Keratinocyte (primary cell): Measurements from ENCODE around the gene TSHR. TPM values are rescaled to one million over a fixed set of nuclear protein-coding genes. Genes with fewer than 3 reads are reported as not detected.

ENCODE experiments used
- DNase-seq: peaks from one replicate; pipeline ENCODE4 v3.0.0-alpha.2; 2011; ENCODE audit warnings: low read depth, missing footprints, low spot score
- FAIRE-seq: peaks from 2 replicates; lab custom pipeline; 2011; peaks lifted over from hg19 to GRCh38; lab: Jason Lieb, UNC
- H2AFZ ChIP-seq: 2 replicates; pipeline ENCODE4 v1.6.0; 2012; ENCODE audit warnings: low read length, control low read depth, inconsistent platforms; ENCODE audit not compliant: control insufficient read depth
- H3K27ac ChIP-seq: 2 replicates; pipeline ENCODE4 v1.5.1; 2011; ENCODE audit warnings: low read length; ENCODE audit not compliant: control insufficient read depth, insufficient read depth
- H3K27me3 ChIP-seq: 3 replicates; pipeline ENCODE4 v1.6.0; 2011; ENCODE audit warnings: low read length; ENCODE audit not compliant: control insufficient read depth, insufficient read depth; ENCODE audit errors: extremely low read depth
- H3K36me3 ChIP-seq, 2 experiments: 2 replicates in 1 of 2; 3 replicates in 1 of 2; pipeline ENCODE4 v1.5.1; 2011; ENCODE audit warnings: low read length in 2 of 2, mild to moderate bottlenecking in 1 of 2; ENCODE audit not compliant: control insufficient read depth in 2 of 2, insufficient read depth in 2 of 2; ENCODE audit errors: extremely low read depth in 1 of 2
- H3K4me1 ChIP-seq: 3 replicates; pipeline ENCODE4 v1.5.1; 2011; ENCODE audit warnings: low read length; ENCODE audit not compliant: control insufficient read depth, insufficient read depth; ENCODE audit errors: extremely low read depth
- H3K4me2 ChIP-seq: 3 replicates; pipeline ENCODE4 v1.6.0; 2011; ENCODE audit warnings: low read depth, low read length; ENCODE audit not compliant: control insufficient read depth, insufficient read depth; ENCODE audit errors: extremely low read depth
- H3K4me3 ChIP-seq, 3 experiments: fragments of 200-600 bp in 1 of 3; sonication (generic) in 1 of 3; 2 replicates in 2 of 3; 3 replicates in 1 of 3; pipeline ENCODE4 v1.5.1; 2011 to 2016; ENCODE audit warnings: low read length in 3 of 3, mild to moderate bottlenecking in 3 of 3, control low read depth in 2 of 3, inconsistent platforms in 1 of 3, low read depth in 1 of 3, mixed read lengths in 1 of 3, mixed run types in 1 of 3, moderate library complexity in 1 of 3; ENCODE audit not compliant: control insufficient read depth in 2 of 3, insufficient read depth in 2 of 3; ENCODE audit errors: extremely low read depth in 1 of 3
- H3K79me2 ChIP-seq: 2 replicates; pipeline ENCODE4 v1.6.0; 2012; ENCODE audit warnings: low read length; ENCODE audit not compliant: control insufficient read depth, insufficient read depth
- H3K9ac ChIP-seq: 3 replicates; pipeline ENCODE4 v1.6.0; 2011; ENCODE audit warnings: low read length; ENCODE audit not compliant: control insufficient read depth, insufficient read depth; ENCODE audit errors: extremely low read depth
- H3K9me1 ChIP-seq: 3 replicates; pipeline ENCODE4 v1.6.0; 2011; ENCODE audit warnings: low read length; ENCODE audit not compliant: control insufficient read depth, insufficient read depth; ENCODE audit errors: extremely low read depth
- H3K9me3 ChIP-seq: 2 replicates; pipeline ENCODE4 v1.5.1; 2012; ENCODE audit warnings: low read depth, low read length; ENCODE audit not compliant: control insufficient read depth
- H4K20me1 ChIP-seq: 3 replicates; pipeline ENCODE4 v1.6.0; 2011; ENCODE audit warnings: low read length; ENCODE audit not compliant: control insufficient read depth, insufficient read depth; ENCODE audit errors: extremely low read depth
- CTCF ChIP-seq, 3 experiments: IDR thresholded peaks in 1 of 3; conservative IDR thresholded peaks in 1 of 3; optimal IDR thresholded peaks in 1 of 3; 2 replicates in 2 of 3; 3 replicates in 1 of 3; pipeline versions ENCODE3 to v1.5.1; 2011; ENCODE audit warnings: low read length in 3 of 3, mild to moderate bottlenecking in 3 of 3, moderate library complexity in 2 of 3, control low read depth in 1 of 3, inconsistent platforms in 1 of 3; ENCODE audit not compliant: insufficient read depth in 2 of 3; ENCODE audit errors: extremely low read depth in 1 of 3
- EZH2 ChIP-seq: IDR thresholded peaks from one replicate; pipeline ENCODE4 v1.6.1; 2012; ENCODE audit warnings: inconsistent platforms, mild to moderate bottlenecking, low read length, moderate library complexity
- dilution Hi-C: fragments of 300-500 bp; cut with MboI; formaldehyde crosslinking; loops from one replicate; pipeline ENCODE4 v1.7.0; 2020; ENCODE audit warnings: low sequenced_read_pairs; ENCODE audit not compliant: extremely low pct_ligation_motif_present
- polyA plus RNA-seq, 5 experiments: library from polyadenylated mRNA; depleted of rRNA in 3 of 5; stranded (reverse) in 3 of 5; stranded (forward) in 1 of 5; unstranded in 1 of 5; fragments of >200 nt; gene quantifications; 1 replicate in 1 of 5; 2 replicates in 3 of 5; 3 replicates in 1 of 5; pipeline versions ENCODE4 v1.2.1 to v1.2.3, GENCODE V29; 2011 to 2012; ENCODE audit warnings: missing spikeins in 2 of 5, low read depth in 1 of 5, low replicate concordance in 1 of 5

The TSHR gene
- polyA plus RNA-seq, 1 donor (not counting 4 experiments of a cell fraction or from before 2014, with no cell fraction given) = 0.03 TPM

GRCh38 chr14:81093651-81094050 lies 138.2 kb downstream of the TSHR start:
- no peak for TF ChIP-seq EZH2
- no peak for TF ChIP-seq CTCF (optimal IDR thresholded peaks at IDR 0.05 in 1 of 3, IDR thresholded peaks at IDR 0.05 in 1 of 3, conservative IDR thresholded peaks at IDR 0.05 in 1 of 3; ENCODE audit: extremely low read depth in 1 of 3, insufficient read depth in 2 of 3, low read length in 3 of 3)
- Histone ChIP-seq H3K79me2 (no peaks in the 10 kb centered on the region), H3K36me3 (no peaks in the 10 kb centered on the region), H3K27ac (no peak overlapping the region), H3K9me3 (no peaks in the 10 kb centered on the region), H3K4me3 (no peak overlapping the region), H3K27me3 (no peaks in the 10 kb centered on the region), H2AFZ (no peak overlapping the region), H4K20me1 (no peaks in the 10 kb centered on the region), H3K4me2 (no peak overlapping the region), H3K9me1 (no peaks in the 10 kb centered on the region), H3K4me1 (no peaks in the 10 kb centered on the region), H3K9ac (no peak overlapping the region)
- no peak for DNase-seq
- dilution Hi-C loops = no loop called here
- no peak for FAIRE-seq

- Histone ChIP-seq H3K9me3 (no peaks in the 10 kb centered on the region), H3K79me2 (no peaks in the 10 kb centered on the region), H3K4me2 (no peak overlapping the region), H3K27ac (no peak overlapping the region), H3K9ac (no peak overlapping the region), H2AFZ (no peak overlapping the region), H3K27me3 (no peaks in the 10 kb centered on the region), H3K9me1 (no peaks in the 10 kb centered on the region), H3K4me3 (no peak overlapping the region), H3K4me1 (no peaks in the 10 kb centered on the region), H4K20me1 (no peaks in the 10 kb centered on the region), H3K36me3 (no peaks in the 10 kb centered on the region)
- FAIRE-seq (no peak), DNase-seq (no peak)
- dilution Hi-C loops = no loop called here
- TF ChIP-seq EZH2 (no peak), CTCF (optimal IDR thresholded peaks at IDR 0.05 in 1 of 3, IDR thresholded peaks at IDR 0.05 in 1 of 3, conservative IDR thresholded peaks at IDR 0.05 in 1 of 3; ENCODE audit: extremely low read depth in 1 of 3, insufficient read depth in 2 of 3, low read length in 3 of 3) (no peak)
Observed at GRCh38 chr14:81095539-81095938, 140.1 kb downstream of the TSHR start.
